Mesothelial cell of epicardium (in vitro differentiated cells): ENCODE measurements around the gene BDNF. TPM values are rescaled to one million over a fixed set of nuclear protein-coding genes. Genes with fewer than 3 reads are reported as not detected.

Experiments
- DNase-seq, 2 experiments: peaks; one replicate each; pipeline ENCODE4 v3.0.0; 2021; ENCODE audit warnings: low spot score in 2 of 2; ENCODE audit not compliant: unreplicated experiment in 2 of 2
- H3K27ac Mint-ChIP-seq: 2 replicates; pipeline ENCODE4 v1.8.0; 2021; ENCODE audit warnings: mixed read lengths
- H3K27me3 Mint-ChIP-seq: 2 replicates; pipeline ENCODE4 v1.8.0; 2021; ENCODE audit warnings: low read depth, mixed read lengths
- H3K36me3 Mint-ChIP-seq: 2 replicates; pipeline ENCODE4 v1.8.0; 2021; ENCODE audit warnings: mixed read lengths
- H3K4me1 Mint-ChIP-seq: 2 replicates; pipeline ENCODE4 v1.8.0; 2021; ENCODE audit warnings: mixed read lengths
- H3K4me3 Mint-ChIP-seq: 2 replicates; pipeline ENCODE4 v1.8.0; 2021; ENCODE audit warnings: mild to moderate bottlenecking, moderate library complexity, mixed read lengths
- H3K9me3 Mint-ChIP-seq: 2 replicates; pipeline ENCODE4 v1.8.0; 2021; ENCODE audit warnings: mixed read lengths
- total RNA-seq: library from RNA; stranded (reverse); gene quantifications from 3 replicates; pipeline ENCODE4 v1.2.1, GENCODE V29; 2021
- TF ChIP-seq, protein P1 (sequence below): fragments of 200-600 bp; sonication (generic); IDR thresholded peaks from one replicate; pipeline ENCODE4 v1.5.0; 2021; ENCODE audit warnings: antibody characterized with exemption; ENCODE audit not compliant: unreplicated experiment

The BDNF gene
- total RNA-seq, 1 donor from 2014 or later = 7.9 TPM

GRCh38 chr11:27610946-27611345 is 89.3 kb downstream of the BDNF start:
- H3K27me3 Mint-ChIP-seq = no peaks in the 10 kb centered on the region
- H3K36me3 Mint-ChIP-seq = no peaks in the 10 kb centered on the region
- H3K4me3 Mint-ChIP-seq = no peak overlapping the region
- TF ChIP-seq, protein P1, sequence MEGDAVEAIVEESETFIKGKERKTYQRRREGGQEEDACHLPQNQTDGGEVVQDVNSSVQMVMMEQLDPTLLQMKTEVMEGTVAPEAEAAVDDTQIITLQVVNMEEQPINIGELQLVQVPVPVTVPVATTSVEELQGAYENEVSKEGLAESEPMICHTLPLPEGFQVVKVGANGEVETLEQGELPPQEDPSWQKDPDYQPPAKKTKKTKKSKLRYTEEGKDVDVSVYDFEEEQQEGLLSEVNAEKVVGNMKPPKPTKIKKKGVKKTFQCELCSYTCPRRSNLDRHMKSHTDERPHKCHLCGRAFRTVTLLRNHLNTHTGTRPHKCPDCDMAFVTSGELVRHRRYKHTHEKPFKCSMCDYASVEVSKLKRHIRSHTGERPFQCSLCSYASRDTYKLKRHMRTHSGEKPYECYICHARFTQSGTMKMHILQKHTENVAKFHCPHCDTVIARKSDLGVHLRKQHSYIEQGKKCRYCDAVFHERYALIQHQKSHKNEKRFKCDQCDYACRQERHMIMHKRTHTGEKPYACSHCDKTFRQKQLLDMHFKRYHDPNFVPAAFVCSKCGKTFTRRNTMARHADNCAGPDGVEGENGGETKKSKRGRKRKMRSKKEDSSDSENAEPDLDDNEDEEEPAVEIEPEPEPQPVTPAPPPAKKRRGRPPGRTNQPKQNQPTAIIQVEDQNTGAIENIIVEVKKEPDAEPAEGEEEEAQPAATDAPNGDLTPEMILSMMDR = no peak
- DNase-seq = no peak
- no peak overlapping the region for H3K27ac Mint-ChIP-seq
- no peaks in the 10 kb centered on the region for H3K4me1 Mint-ChIP-seq
- H3K9me3 Mint-ChIP-seq = no peaks in the 10 kb centered on the region

DNA sequence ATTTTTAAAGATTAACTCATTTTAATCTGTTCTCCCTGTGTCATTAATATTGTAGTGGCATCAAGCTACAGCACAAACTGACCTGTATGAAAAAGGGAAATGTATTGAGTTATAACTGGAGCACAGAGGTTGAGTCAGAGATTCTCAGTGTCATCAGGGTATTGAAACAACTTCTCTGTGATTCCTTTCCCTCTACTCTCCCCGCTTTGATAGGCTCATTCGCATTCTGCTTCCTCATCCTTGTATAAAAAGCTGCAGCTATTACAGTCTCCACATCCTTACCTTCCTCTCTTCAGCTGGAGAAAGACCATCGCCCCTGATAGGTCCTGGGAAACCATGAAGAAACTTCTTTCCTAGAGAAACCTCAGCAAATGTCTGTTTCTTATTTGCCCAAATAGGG is 90.0 kb downstream of the BDNF start:
- Mint-ChIP-seq H3K4me1 (no peaks in the 10 kb centered on the region), H3K27me3 (no peaks in the 10 kb centered on the region), H3K27ac (no peak overlapping the region), H3K9me3 (no peaks in the 10 kb centered on the region), H3K4me3 (no peak overlapping the region), H3K36me3 (no peaks in the 10 kb centered on the region)
- no peak for DNase-seq
- TF ChIP-seq, protein P1 = no peak

DNA sequence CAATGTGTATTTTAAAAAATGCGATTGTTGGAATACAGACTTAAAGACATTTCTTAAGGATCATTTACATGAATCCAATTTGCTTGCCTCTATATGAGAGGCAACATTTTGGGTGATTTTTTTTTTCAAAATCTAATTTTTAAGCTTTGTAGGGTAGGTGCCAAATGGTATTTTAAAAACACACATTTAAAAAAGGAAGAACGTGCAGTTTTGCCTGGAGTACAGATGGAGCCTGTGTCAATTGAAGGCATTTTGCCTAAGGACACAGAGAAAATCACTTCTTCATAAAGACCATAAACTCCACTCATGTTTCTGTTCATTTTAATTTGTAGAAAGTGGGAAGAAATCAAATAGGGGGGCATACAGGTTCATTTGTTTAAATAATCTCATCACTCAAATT is 91.3 kb downstream of the BDNF start:
- Mint-ChIP-seq H3K9me3 (no peaks in the 10 kb centered on the region), H3K36me3 (no peaks in the 10 kb centered on the region), H3K27me3 (no peaks in the 10 kb centered on the region), H3K27ac (no peak overlapping the region), H3K4me1 (no peaks in the 10 kb centered on the region), H3K4me3 (no peak overlapping the region)
- TF ChIP-seq, protein P1 = no peak
- DNase-seq = no peak

- Mint-ChIP-seq H3K9me3 (no peaks in the 10 kb centered on the region), H3K36me3 (no peaks in the 10 kb centered on the region), H3K27me3 (no peaks in the 10 kb centered on the region), H3K4me1 (no peaks in the 10 kb centered on the region), H3K27ac (no peak overlapping the region), H3K4me3 (no peak overlapping the region)
- no peak for DNase-seq
- TF ChIP-seq, protein P1 = no peak
Measured at GRCh38 chr11:27605422-27605821, 94.8 kb downstream of the BDNF start.

Other genes with a start within 250 kb of the BDNF start
- 26.8 to 28.2 TPM (median 27.5 TPM) in 3 replicates for gene LGR4, start 227.7 kb downstream of the BDNF start, total RNA-seq
- 26.0 to 27.8 TPM (median 26.5 TPM) in 3 replicates for gene LIN7C, start 193.7 kb downstream of the BDNF start, total RNA-seq